GM23338 (cell line): Measurements from ENCODE around the gene RUSC2. TPM values are rescaled to one million over a fixed set of nuclear protein-coding genes. Genes with fewer than 3 reads are reported as not detected.

Experiments
- ATAC-seq: fragments of 200-7000 bp; cut with Tn5 transposase; 3 replicates; pipeline ENCODE4 v1.9.1; 2020
- DNase-seq: peaks from one replicate; pipeline ENCODE4 v3.0.0-alpha.2; 2015; ENCODE audit warnings: low spot score
- H2AFZ ChIP-seq: fragments of 200-600 bp; sonication (generic); 2 replicates; pipeline ENCODE4 v1.8.0; 2016; ENCODE audit warnings: antibody characterized with exemption, mild to moderate bottlenecking, moderate library complexity
- H3F3A ChIP-seq: fragments of 200-600 bp; sonication (generic); replicated peaks from 2 replicates; pipeline ENCODE4 v1.8.0; 2017; ENCODE audit warnings: antibody characterized with exemption, mixed run types, low read depth
- H3K27ac ChIP-seq: fragments of 200-600 bp; sonication (generic); 2 replicates; pipeline ENCODE4 v1.6.1; 2016; ENCODE audit warnings: low read depth
- H3K27me3 ChIP-seq: fragments of 200-600 bp; sonication (generic); 2 replicates; pipeline ENCODE4 v1.8.0; 2016; ENCODE audit warnings: mild to moderate bottlenecking, mixed run types, moderate library complexity; ENCODE audit not compliant: insufficient read depth
- H3K36me3 ChIP-seq: fragments of 200-600 bp; sonication (generic); 2 replicates; pipeline ENCODE4 v1.8.0; 2016; ENCODE audit warnings: mild to moderate bottlenecking; ENCODE audit not compliant: insufficient read depth
- H3K4me1 ChIP-seq: fragments of 200-600 bp; sonication (generic); 2 replicates; pipeline ENCODE4 v1.8.0; 2016; ENCODE audit warnings: mild to moderate bottlenecking, moderate library complexity; ENCODE audit not compliant: insufficient read depth
- H3K4me2 ChIP-seq: fragments of 200-600 bp; sonication (generic); 2 replicates; pipeline ENCODE4 v1.7.1; 2017; ENCODE audit warnings: mixed run types
- H3K4me3 ChIP-seq: fragments of 200-600 bp; sonication (generic); 2 replicates; pipeline ENCODE4 v1.6.1; 2016; ENCODE audit warnings: mixed run types
- H3K79me2 ChIP-seq: fragments of 200-600 bp; sonication (generic); replicated peaks from 2 replicates; pipeline ENCODE4 v1.8.0; 2017; ENCODE audit warnings: mild to moderate bottlenecking; ENCODE audit not compliant: insufficient read depth
- H3K9me2 ChIP-seq: fragments of 200-600 bp; sonication (generic); 2 replicates; pipeline ENCODE4 v1.8.0; 2017; ENCODE audit not compliant: insufficient read depth
- H4K20me1 ChIP-seq: fragments of 200-600 bp; sonication (generic); replicated peaks from 2 replicates; pipeline ENCODE4 v1.8.0; 2017; ENCODE audit warnings: mild to moderate bottlenecking; ENCODE audit not compliant: insufficient read depth
- H3K27ac Mint-ChIP-seq: 2 replicates; pipeline ENCODE4 v1.8.0; 2020; ENCODE audit warnings: inconsistent platforms, mild to moderate bottlenecking, moderate library complexity, mixed read lengths
- H3K27me3 Mint-ChIP-seq: 3 replicates; pipeline ENCODE4 v1.8.0; 2022; ENCODE audit warnings: low read depth, mild to moderate bottlenecking, moderate library complexity, mixed read lengths, inconsistent platforms; ENCODE audit not compliant: insufficient read depth, poor library complexity
- H3K36me3 Mint-ChIP-seq: 3 replicates; pipeline ENCODE4 v1.8.0; 2021; ENCODE audit warnings: low read depth, mild to moderate bottlenecking, inconsistent platforms, moderate library complexity, mixed read lengths
- H3K4me1 Mint-ChIP-seq: 3 replicates; pipeline ENCODE4 v1.8.0; 2020; ENCODE audit warnings: mild to moderate bottlenecking, inconsistent platforms, mixed read lengths
- H3K4me3 Mint-ChIP-seq: 3 replicates; pipeline ENCODE4 v1.8.0; 2021; ENCODE audit warnings: moderate library complexity, mild to moderate bottlenecking, inconsistent platforms, mixed read lengths
- H3K9me3 Mint-ChIP-seq: 3 replicates; pipeline ENCODE4 v1.8.0; 2020; ENCODE audit warnings: moderate library complexity, mild to moderate bottlenecking, inconsistent platforms, mixed read lengths
- CREB1 ChIP-seq: fragments of 250-450 bp; sonication (Bioruptor Pico); IDR thresholded peaks from 2 replicates; pipeline ENCODE4 v1.5.0; 2020; ENCODE audit warnings: low read depth, mild to moderate bottlenecking, moderate library complexity
- EZH2phosphoT487 ChIP-seq: fragments of 200-600 bp; sonication (generic); IDR thresholded peaks from one replicate; pipeline ENCODE4 v1.8.1; 2018; ENCODE audit warnings: antibody characterized with exemption; ENCODE audit not compliant: unreplicated experiment
- JUNB ChIP-seq: IDR thresholded peaks from one replicate; pipeline ENCODE4 v1.6.1; 2016; ENCODE audit warnings: antibody characterized with exemption; ENCODE audit not compliant: unreplicated experiment
- NANOG ChIP-seq: IDR thresholded peaks from 2 replicates; pipeline ENCODE4 v1.6.1; 2016; ENCODE audit warnings: antibody characterized with exemption, borderline replicate concordance
- POLR2AphosphoS5 ChIP-seq: IDR thresholded peaks from 2 replicates; pipeline ENCODE4 v1.6.1; 2016; ENCODE audit warnings: antibody characterized with exemption, low read depth
- ZNF114 ChIP-seq: fragments of 250-450 bp; sonication (Bioruptor Pico); IDR thresholded peaks from 2 replicates; pipeline ENCODE4 v1.5.0; 2020; ENCODE audit warnings: mild to moderate bottlenecking, moderate library complexity
- ZNF331 ChIP-seq: fragments of 250-450 bp; sonication (Bioruptor Pico); IDR thresholded peaks from 2 replicates; pipeline ENCODE4 v1.5.0; 2020; ENCODE audit warnings: low read depth, mild to moderate bottlenecking, moderate library complexity
- polyA plus RNA-seq: library from polyadenylated mRNA; unstranded; fragments of >200 nt; fragmentation: Nextera tagmentation; extraction: Ambion mirVana; gene quantifications from 2 replicates; pipeline ENCODE4 v1.2.1, GENCODE V29; 2016
- total RNA-seq: library from RNA; depleted of rRNA; stranded (reverse); fragments of >200 nt; shearing (Covaris generic); gene quantifications from 2 replicates; pipeline ENCODE4 v1.2.3, GENCODE V29; 2014
- TF ChIP-seq, protein P1 (sequence below), 2 experiments: fragments of 200-600 bp in 1 of 2; sonication (generic) in 1 of 2; conservative IDR thresholded peaks; 2 replicates each; pipeline versions ENCODE4 v1.5.1 to v1.6.1; 2016 to 2017; ENCODE audit warnings: antibody characterized with exemption in 2 of 2, low read depth in 2 of 2, mild to moderate bottlenecking in 2 of 2, moderate library complexity in 1 of 2
- TF ChIP-seq, protein P2 (sequence below): IDR thresholded peaks from one replicate; pipeline ENCODE4 v1.6.1; 2018; ENCODE audit warnings: antibody characterized with exemption; ENCODE audit not compliant: unreplicated experiment

The RUSC2 gene
- total and polyA plus RNA-seq, 2 experiments from 2014 or later, result 3.0 to 8.2 TPM

DNA sequence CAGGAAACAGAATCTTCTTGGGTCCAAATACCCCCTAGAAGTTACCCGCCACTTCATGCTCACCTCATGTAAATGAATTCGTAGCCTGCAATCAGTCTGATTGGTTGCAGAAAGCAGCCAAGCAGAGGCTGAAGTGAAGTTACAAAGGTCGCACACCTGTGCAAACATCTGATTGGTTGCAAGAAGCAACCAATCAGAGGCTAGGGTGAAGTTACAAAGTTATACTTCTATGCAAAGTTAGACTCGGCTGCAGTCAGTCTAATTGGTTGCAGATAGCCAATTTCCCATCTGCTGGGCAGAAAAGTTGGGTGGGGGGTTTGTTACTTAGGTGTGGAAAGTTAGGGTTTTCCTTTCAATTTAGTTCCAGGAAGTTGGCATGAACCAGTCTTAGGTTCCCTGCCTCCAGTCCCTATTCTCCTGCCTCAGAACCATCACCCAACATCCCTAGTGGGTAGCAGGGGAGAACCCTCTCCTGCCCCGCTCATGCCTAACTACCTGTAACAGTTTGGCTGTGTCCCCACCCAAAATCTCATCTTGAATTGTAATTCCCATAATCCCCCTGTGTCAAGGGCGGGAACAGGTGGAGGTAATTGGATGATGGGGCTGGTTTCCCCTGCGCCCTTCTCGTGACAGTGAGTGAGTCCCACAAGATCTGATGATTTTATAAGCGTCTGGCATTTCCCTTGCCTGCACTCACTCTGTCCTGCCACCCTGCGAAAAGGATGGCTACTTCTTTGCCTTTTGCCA, 1.2 kb upstream of the RUSC2 start:
- Histone ChIP-seq H4K20me1 (no peaks in the 10 kb centered on the region), H3F3A (peaks cover 13% of the 10 kb centered on the region; the same call in 1 of the 2 replicates), H3K27ac (peak overlapping the region; percentile 92), H3K4me3 (peak overlapping the region; percentile 91), H3K4me2 (peak overlapping the region; percentile 94), H3K79me2 (peaks cover 22% of the 10 kb centered on the region), H3K4me1 (peaks cover 8% of the 10 kb centered on the region; the same call in 1 of the 2 replicates), H3K36me3 (no peaks in the 10 kb centered on the region), H3K27me3 (peaks cover 7% of the 10 kb centered on the region; the same call in 1 of the 2 replicates), H3K9me2 (peaks cover 4% of the 10 kb centered on the region; the same call in 1 of the 2 replicates), H2AFZ (peak overlapping the region; percentile 89)
- DNase-seq, result peak; percentile 29
- TF ChIP-seq EZH2phosphoT487 (no peak), CREB1 (CRISPR knock-in tag) (no peak)
- TF ChIP-seq, protein P1, sequence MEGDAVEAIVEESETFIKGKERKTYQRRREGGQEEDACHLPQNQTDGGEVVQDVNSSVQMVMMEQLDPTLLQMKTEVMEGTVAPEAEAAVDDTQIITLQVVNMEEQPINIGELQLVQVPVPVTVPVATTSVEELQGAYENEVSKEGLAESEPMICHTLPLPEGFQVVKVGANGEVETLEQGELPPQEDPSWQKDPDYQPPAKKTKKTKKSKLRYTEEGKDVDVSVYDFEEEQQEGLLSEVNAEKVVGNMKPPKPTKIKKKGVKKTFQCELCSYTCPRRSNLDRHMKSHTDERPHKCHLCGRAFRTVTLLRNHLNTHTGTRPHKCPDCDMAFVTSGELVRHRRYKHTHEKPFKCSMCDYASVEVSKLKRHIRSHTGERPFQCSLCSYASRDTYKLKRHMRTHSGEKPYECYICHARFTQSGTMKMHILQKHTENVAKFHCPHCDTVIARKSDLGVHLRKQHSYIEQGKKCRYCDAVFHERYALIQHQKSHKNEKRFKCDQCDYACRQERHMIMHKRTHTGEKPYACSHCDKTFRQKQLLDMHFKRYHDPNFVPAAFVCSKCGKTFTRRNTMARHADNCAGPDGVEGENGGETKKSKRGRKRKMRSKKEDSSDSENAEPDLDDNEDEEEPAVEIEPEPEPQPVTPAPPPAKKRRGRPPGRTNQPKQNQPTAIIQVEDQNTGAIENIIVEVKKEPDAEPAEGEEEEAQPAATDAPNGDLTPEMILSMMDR (conservative IDR thresholded peaks at IDR 0.05; ENCODE audit: low read depth in 2 of 2), result no peak
- Mint-ChIP-seq H3K4me1 (peaks cover 31% of the 10 kb centered on the region), H3K27me3 (peaks cover 17% of the 10 kb centered on the region), H3K27ac (peak overlapping the region; percentile 89), H3K36me3 (no peaks in the 10 kb centered on the region), H3K9me3 (no peaks in the 10 kb centered on the region), H3K4me3 (peak overlapping the region; percentile 78)
- ATAC-seq, result peak; percentile 1; the same call in 1 of the 3 replicates

DNA sequence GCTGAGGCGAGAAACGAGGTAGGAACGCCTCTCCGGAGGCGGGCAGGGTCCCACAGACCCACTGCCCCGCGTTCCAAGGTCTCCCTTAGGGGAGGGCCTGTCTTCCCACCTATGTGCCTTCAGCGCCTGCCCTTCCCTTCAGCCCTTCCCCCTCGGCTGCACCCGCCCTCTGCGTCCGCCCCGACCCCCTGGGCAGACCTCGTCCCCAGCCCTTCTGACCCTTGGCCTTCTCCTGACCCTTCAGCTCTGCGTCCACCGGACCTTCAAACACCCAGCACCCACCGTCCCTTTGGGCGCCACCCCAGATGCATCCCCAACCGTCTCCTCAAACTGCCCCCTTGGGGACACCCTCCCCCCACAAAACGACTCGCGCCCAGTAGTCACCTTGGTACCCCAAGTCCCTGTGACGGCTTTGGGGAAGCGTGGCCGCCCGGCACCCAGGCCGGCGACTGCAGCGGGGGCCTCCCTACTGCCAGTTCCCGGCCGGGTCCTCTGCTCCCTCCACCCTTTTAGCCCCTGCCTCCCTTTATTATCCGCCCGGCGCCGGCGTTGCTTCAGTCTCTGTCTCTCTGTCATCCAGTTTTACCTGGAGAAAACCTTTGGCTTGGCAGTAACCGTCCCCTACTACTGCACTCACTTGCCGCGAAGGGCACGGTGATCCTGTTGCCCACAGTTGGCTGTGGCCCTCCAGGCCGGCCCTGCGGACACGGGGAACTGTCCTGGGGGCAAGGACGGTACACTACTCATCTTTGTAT, 421 bp downstream of the RUSC2 start:
- H3K36me3 ChIP-seq, result no peaks in the 10 kb centered on the region
- Mint-ChIP-seq H3K27me3 (peaks cover 17% of the 10 kb centered on the region), H3K4me3 (peak overlapping the region; percentile 97), H3K27ac (no peak overlapping the region), H3K9me3 (no peaks in the 10 kb centered on the region), H3K4me1 (peaks cover 31% of the 10 kb centered on the region), H3K36me3 (no peaks in the 10 kb centered on the region)
- peaks cover 13% of the 10 kb centered on the region; the same call in 1 of the 2 replicates for H3F3A ChIP-seq
- peak overlapping the region; percentile 94 for H3K4me2 ChIP-seq
- H3K27me3 ChIP-seq, result peaks cover 7% of the 10 kb centered on the region; the same call in 1 of the 2 replicates
- peak overlapping the region; percentile 91 for H3K4me3 ChIP-seq
- peak overlapping the region; percentile 97 for H2AFZ ChIP-seq
- peaks cover 31% of the 10 kb centered on the region for H3K79me2 ChIP-seq
- H3K9me2 ChIP-seq, result peaks cover 7% of the 10 kb centered on the region
- ATAC-seq (peak; percentile 34), DNase-seq (peak; percentile 60)
- H3K4me1 ChIP-seq, result peaks cover 8% of the 10 kb centered on the region; the same call in 1 of the 2 replicates
- H4K20me1 ChIP-seq, result no peaks in the 10 kb centered on the region
- H3K27ac ChIP-seq, result no peak overlapping the region
- TF ChIP-seq NANOG (no peak), ZNF331 (CRISPR knock-in tag) (no peak), ZNF114 (CRISPR knock-in tag) (no peak), POLR2AphosphoS5 (no peak), JUNB (no peak)
- TF ChIP-seq, protein P2, sequence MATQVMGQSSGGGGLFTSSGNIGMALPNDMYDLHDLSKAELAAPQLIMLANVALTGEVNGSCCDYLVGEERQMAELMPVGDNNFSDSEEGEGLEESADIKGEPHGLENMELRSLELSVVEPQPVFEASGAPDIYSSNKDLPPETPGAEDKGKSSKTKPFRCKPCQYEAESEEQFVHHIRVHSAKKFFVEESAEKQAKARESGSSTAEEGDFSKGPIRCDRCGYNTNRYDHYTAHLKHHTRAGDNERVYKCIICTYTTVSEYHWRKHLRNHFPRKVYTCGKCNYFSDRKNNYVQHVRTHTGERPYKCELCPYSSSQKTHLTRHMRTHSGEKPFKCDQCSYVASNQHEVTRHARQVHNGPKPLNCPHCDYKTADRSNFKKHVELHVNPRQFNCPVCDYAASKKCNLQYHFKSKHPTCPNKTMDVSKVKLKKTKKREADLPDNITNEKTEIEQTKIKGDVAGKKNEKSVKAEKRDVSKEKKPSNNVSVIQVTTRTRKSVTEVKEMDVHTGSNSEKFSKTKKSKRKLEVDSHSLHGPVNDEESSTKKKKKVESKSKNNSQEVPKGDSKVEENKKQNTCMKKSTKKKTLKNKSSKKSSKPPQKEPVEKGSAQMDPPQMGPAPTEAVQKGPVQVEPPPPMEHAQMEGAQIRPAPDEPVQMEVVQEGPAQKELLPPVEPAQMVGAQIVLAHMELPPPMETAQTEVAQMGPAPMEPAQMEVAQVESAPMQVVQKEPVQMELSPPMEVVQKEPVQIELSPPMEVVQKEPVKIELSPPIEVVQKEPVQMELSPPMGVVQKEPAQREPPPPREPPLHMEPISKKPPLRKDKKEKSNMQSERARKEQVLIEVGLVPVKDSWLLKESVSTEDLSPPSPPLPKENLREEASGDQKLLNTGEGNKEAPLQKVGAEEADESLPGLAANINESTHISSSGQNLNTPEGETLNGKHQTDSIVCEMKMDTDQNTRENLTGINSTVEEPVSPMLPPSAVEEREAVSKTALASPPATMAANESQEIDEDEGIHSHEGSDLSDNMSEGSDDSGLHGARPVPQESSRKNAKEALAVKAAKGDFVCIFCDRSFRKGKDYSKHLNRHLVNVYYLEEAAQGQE, result no peak
